Measurements from ENCODE around the gene MYO3B.

DNA sequence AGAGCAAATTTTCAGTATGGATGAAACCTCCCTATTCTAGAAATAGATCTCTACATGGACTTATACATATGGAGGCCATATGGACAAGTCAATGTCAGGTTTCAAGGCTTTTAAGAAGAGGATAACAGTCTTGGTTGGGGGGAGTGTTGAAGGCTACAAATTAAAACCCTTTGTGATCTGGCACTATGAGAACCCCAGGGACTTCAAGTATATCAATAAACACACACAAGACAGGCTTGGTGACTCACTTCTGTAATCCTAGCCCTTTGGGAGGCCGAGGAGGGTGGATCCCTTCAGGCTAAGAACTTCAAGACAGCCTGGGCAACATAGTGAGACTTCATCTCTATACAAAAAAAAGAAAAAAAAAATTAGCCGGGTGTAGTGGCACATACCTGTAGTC lies 410.0 kb downstream of the MYO3B start:
- no peak for TF ChIP-seq EZH2phosphoT487 (IDR thresholded peaks at IDR 0.05; ENCODE audit: low read depth)
- TF ChIP-seq, protein P1, sequence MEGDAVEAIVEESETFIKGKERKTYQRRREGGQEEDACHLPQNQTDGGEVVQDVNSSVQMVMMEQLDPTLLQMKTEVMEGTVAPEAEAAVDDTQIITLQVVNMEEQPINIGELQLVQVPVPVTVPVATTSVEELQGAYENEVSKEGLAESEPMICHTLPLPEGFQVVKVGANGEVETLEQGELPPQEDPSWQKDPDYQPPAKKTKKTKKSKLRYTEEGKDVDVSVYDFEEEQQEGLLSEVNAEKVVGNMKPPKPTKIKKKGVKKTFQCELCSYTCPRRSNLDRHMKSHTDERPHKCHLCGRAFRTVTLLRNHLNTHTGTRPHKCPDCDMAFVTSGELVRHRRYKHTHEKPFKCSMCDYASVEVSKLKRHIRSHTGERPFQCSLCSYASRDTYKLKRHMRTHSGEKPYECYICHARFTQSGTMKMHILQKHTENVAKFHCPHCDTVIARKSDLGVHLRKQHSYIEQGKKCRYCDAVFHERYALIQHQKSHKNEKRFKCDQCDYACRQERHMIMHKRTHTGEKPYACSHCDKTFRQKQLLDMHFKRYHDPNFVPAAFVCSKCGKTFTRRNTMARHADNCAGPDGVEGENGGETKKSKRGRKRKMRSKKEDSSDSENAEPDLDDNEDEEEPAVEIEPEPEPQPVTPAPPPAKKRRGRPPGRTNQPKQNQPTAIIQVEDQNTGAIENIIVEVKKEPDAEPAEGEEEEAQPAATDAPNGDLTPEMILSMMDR (IDR thresholded peaks at IDR 0.05; ENCODE audit: low read depth, low read length): no peak
